GM12878 (cell line): Measurements from ENCODE around the gene ESYT2. TPM values are rescaled to one million over a fixed set of nuclear protein-coding genes. Genes with fewer than 3 reads are reported as not detected.

Experiments
- ATAC-seq: fragments of 200-7000 bp; cut with Tn5 transposase; 3 replicates; pipeline ENCODE4 v1.9.1; 2020; ENCODE audit warnings: mild to moderate bottlenecking, moderate library complexity
- BruUV-seq: library from RNA; stranded (reverse); fragments of 400-500 nt; replicated peaks from 2 replicates; lab custom pipeline; 2021; lab: Mats Ljungman, UMichigan
- CTCF ChIA-PET: fragments of 300-600 bp; sonication (Branson Sonifier 250); formaldehyde crosslinking; extraction: SDS; loops from one replicate; lab custom pipeline; 2021; ENCODE audit warnings: inconsistent platforms; lab: Yijun Ruan, JAX
- POLR2A ChIA-PET: fragments of 350-600 bp; formaldehyde crosslinking; extraction: SDS; loops from one replicate; lab custom pipeline; 2021; ENCODE audit warnings: inconsistent platforms; lab: Charles Lee
- RAD21 ChIA-PET: fragments of 300-600 bp; sonication (Branson Sonifier 250); formaldehyde crosslinking; loops from one replicate; lab custom pipeline; 2023; ENCODE audit warnings: antibody characterized with exemption; ENCODE audit not compliant: unreplicated experiment; lab: Charles Lee
- SMC1A ChIA-PET: fragments of 300-600 bp; sonication (Branson Sonifier 250); formaldehyde crosslinking; loops from one replicate; lab custom pipeline; 2023; ENCODE audit not compliant: unreplicated experiment, uncharacterized antibody; lab: Charles Lee
- DNase-seq: peaks from one replicate; pipeline ENCODE4 v3.0.0-alpha.2; 2011; ENCODE audit warnings: low read depth, low spot score
- FAIRE-seq: peaks from 3 replicates; lab custom pipeline; 2011; peaks lifted over from hg19 to GRCh38; lab: Jason Lieb, UNC
- H2AFZ ChIP-seq: 2 replicates; pipeline ENCODE4 v1.6.0; 2011; ENCODE audit warnings: low read depth, low read length, control low read depth; ENCODE audit not compliant: control insufficient read depth
- H3K27ac ChIP-seq: 2 replicates; pipeline ENCODE4 v1.5.1; 2011; ENCODE audit warnings: control low read depth; ENCODE audit not compliant: control insufficient read depth, insufficient read depth
- H3K27me3 ChIP-seq, 2 experiments: replicated peaks in 1 of 2; 2 replicates each; pipeline versions ENCODE4 v1.6.0 to v1.6.1; 2011; ENCODE audit warnings: low read length in 1 of 2; ENCODE audit not compliant: control insufficient read depth in 2 of 2, insufficient read depth in 2 of 2
- H3K36me3 ChIP-seq, 2 experiments: 2 replicates each; pipeline ENCODE4 v1.5.1; 2011; ENCODE audit warnings: low read length in 1 of 2; ENCODE audit not compliant: control insufficient read depth in 2 of 2, insufficient read depth in 2 of 2
- H3K4me1 ChIP-seq: 2 replicates; pipeline ENCODE4 v1.6.1; 2011; ENCODE audit warnings: mild to moderate bottlenecking, low read length, moderate library complexity, mixed read lengths; ENCODE audit not compliant: control insufficient read depth, insufficient read depth
- H3K4me2 ChIP-seq: 2 replicates; pipeline ENCODE4 v1.6.0; 2011; ENCODE audit warnings: control low read depth; ENCODE audit not compliant: control insufficient read depth, insufficient read depth
- H3K4me3 ChIP-seq: fragments of 200-600 bp; sonication (generic); 2 replicates; pipeline ENCODE4 v1.5.1; 2016
- H3K79me2 ChIP-seq: 2 replicates; pipeline ENCODE4 v1.6.0; 2011; ENCODE audit warnings: low read length; ENCODE audit not compliant: control insufficient read depth, insufficient read depth
- H3K9ac ChIP-seq: 2 replicates; pipeline ENCODE4 v1.8.0; 2011; ENCODE audit warnings: low read length, control low read depth, mixed read lengths; ENCODE audit not compliant: control insufficient read depth, insufficient read depth
- H3K9me3 ChIP-seq: replicated peaks from 3 replicates; pipeline ENCODE4 v1.5.1; 2011; ENCODE audit warnings: mild to moderate bottlenecking, low read length; ENCODE audit not compliant: control insufficient read depth, insufficient read depth
- H4K20me1 ChIP-seq: 2 replicates; pipeline ENCODE4 v1.6.0; 2011; ENCODE audit not compliant: control insufficient read depth, insufficient read depth
- BRCA1 ChIP-seq: IDR thresholded peaks from 2 replicates; pipeline ENCODE4 v1.6.1; 2011; ENCODE audit warnings: low read depth, low read length, improper control_type of control experiment
- GABPA ChIP-seq: IDR thresholded peaks from 2 replicates; pipeline ENCODE4 v1.6.1; 2014; ENCODE audit warnings: antibody characterized with exemption, low read depth, mild to moderate bottlenecking, inconsistent platforms
- KLF5 ChIP-seq: fragments of 450-650 bp; IDR thresholded peaks from 2 replicates; pipeline ENCODE4 v1.6.1; 2014; ENCODE audit warnings: mild to moderate bottlenecking; ENCODE audit not compliant: partially characterized antibody
- LARP7 ChIP-seq: fragments of 450-650 bp; IDR thresholded peaks from 2 replicates; pipeline ENCODE4 v1.6.1; 2017; ENCODE audit warnings: mild to moderate bottlenecking
- POLR2AphosphoS5 ChIP-seq: IDR thresholded peaks from 2 replicates; pipeline ENCODE4 v1.6.1; 2011; ENCODE audit warnings: mild to moderate bottlenecking, low read length, inconsistent platforms
- STAT3 ChIP-seq: IDR thresholded peaks from 2 replicates; pipeline ENCODE4 v1.6.1; 2011; ENCODE audit warnings: low read depth, low read length, improper control_type of control experiment
- TBL1XR1 ChIP-seq: IDR thresholded peaks from 2 replicates; pipeline ENCODE4 v1.6.1; 2012; ENCODE audit warnings: low read depth, low read length, improper control_type of control experiment
- YY1 ChIP-seq: IDR thresholded peaks from 2 replicates; pipeline ENCODE4 v1.6.1; 2011; ENCODE audit warnings: low read depth, mild to moderate bottlenecking, low read length
- WGBS: methylation state at CpG from one replicate; pipeline ENCODE4 v1.1.6; 2016; ENCODE audit warnings: low lambda C conversion rate; ENCODE audit not compliant: insufficient replicate concordance, insufficient coverage; ENCODE audit errors: missing lambda C conversion rate; 5-methylcytosine and 5-hydroxymethylcytosine counted together
- in situ Hi-C: fragments of 300-500 bp; cut with MboI; formaldehyde crosslinking; loops from 9 replicates; pipeline ENCODE4 v1.14.3; 2018; ENCODE audit warnings: mixed read lengths
- intact Hi-C: fragments of 100-400 bp; cut with micrococcal nuclease; formaldehyde crosslinking; loops from one replicate; pipeline ENCODE4 v1.14.2; 2022; ENCODE audit not compliant: unreplicated experiment
- polyA plus RNA-seq, 11 experiments: library from polyadenylated mRNA; depleted of rRNA in 4 of 11; unstranded in 6 of 11; stranded (reverse) in 5 of 11; fragments of >200 nt; fragmentation: Nextera tagmentation in 4 of 11; fragmentation: Illumina TruSeq in 1 of 11; extraction: Ambion mirVana in 4 of 11; extraction: Trizol in 1 of 11; gene quantifications; 1 replicate in 1 of 11; 2 replicates in 10 of 11; pipeline versions ENCODE4 v1.2.1 to v1.2.3, GENCODE V29; 2011 to 2016; ENCODE audit warnings: inconsistent platforms in 2 of 11, missing spikeins in 2 of 11, low read depth in 1 of 11
- total RNA-seq, 4 experiments: library from RNA; depleted of rRNA in 3 of 4; stranded (reverse); fragments of >200 nt in 3 of 4; fragmentation: Illumina TruSeq in 1 of 4; extraction: Trizol in 1 of 4; gene quantifications; 2 replicates each; pipeline versions ENCODE4 v1.2.1 to v1.2.3, GENCODE V29; 2013 to 2021
- TF ChIP-seq, protein P1 (sequence below): fragments of 150-350 bp; IDR thresholded peaks from 2 replicates; pipeline ENCODE4 v1.6.1; 2014; ENCODE audit warnings: mild to moderate bottlenecking, low read depth, low read length
- TF ChIP-seq, protein P2 (sequence below): fragments of 450-650 bp; IDR thresholded peaks from 2 replicates; pipeline ENCODE4 v1.6.1; 2017; ENCODE audit warnings: low read depth, mild to moderate bottlenecking, moderate library complexity

The ESYT2 gene
- total and polyA plus RNA-seq, 10 of the 15 experiments (the other 5 are each of a cell fraction or from before 2014, with no cell fraction given), result 1.9 to 44.6 (median 21.4) TPM

DNA sequence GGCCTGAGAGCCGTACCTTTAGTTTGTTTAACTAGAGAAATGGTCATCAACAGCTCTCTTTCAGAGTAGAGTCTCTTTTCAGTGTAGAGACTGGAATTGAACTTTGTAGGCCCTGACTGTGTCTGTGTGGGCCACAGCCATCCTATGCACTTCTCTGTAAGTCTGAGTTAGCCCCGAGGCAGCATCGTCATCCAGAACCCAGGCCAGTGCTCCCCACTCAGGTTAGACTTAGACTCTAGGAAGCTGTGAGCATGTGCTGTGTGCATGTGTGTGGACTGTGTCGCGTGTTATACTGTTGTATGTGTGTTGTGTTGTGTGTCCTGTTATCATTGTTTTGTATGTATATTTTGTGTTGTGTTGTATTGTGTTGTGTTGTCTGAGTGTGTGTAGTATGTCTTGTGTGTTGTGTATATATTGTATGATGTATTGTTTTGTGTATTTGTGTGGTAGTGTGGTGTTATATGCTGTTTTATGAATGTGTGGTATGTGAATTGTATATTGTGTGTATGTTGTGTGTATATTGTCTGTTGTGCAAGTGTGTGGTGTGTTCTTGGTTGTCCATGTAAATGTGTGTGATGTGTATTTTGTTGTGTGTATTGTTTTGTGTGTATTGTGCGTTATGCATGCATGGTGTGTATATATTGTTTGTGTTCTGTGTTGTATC lies 106.6 kb downstream of the ESYT2 start:
- intact Hi-C loops, result no loop called here
- WGBS, result 94% methylated on average over 6 of the region's 6 CpGs
- Histone ChIP-seq H3K4me1 (no peaks in the 10 kb centered on the region), H3K9me3 (no peaks in the 10 kb centered on the region), H3K9ac (no peak overlapping the region), H3K4me3 (no peak overlapping the region), H3K79me2 (no peaks in the 10 kb centered on the region), H4K20me1 (no peaks in the 10 kb centered on the region), H3K36me3 (no peaks in the 10 kb centered on the region), H3K27me3 (no peaks in the 10 kb centered on the region), H2AFZ (no peak overlapping the region)
- ChIA-PET SMC1A (no interaction called here), CTCF (interaction anchor here (0.8 kb wide), 1 partner anchor 10 kb away, joined by 3 read pairs; no protein-coding TSS in a partner anchor), POLR2A (interaction anchor here (1.2 kb wide), 1 partner anchor 18 kb away, joined by 3 read pairs; the partner anchor contains the start of gene NCAPG2), RAD21 (no interaction called here)
- DNase-seq (no peak), FAIRE-seq (no peak), ATAC-seq (no peak)
- in situ Hi-C loops, result no loop called here
- BruUV-seq, result no TSS peak
- TF ChIP-seq POLR2AphosphoS5, result no peak
- TF ChIP-seq, protein P1, sequence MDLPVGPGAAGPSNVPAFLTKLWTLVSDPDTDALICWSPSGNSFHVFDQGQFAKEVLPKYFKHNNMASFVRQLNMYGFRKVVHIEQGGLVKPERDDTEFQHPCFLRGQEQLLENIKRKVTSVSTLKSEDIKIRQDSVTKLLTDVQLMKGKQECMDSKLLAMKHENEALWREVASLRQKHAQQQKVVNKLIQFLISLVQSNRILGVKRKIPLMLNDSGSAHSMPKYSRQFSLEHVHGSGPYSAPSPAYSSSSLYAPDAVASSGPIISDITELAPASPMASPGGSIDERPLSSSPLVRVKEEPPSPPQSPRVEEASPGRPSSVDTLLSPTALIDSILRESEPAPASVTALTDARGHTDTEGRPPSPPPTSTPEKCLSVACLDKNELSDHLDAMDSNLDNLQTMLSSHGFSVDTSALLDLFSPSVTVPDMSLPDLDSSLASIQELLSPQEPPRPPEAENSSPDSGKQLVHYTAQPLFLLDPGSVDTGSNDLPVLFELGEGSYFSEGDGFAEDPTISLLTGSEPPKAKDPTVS, result no peak
- TF ChIP-seq, protein P2, sequence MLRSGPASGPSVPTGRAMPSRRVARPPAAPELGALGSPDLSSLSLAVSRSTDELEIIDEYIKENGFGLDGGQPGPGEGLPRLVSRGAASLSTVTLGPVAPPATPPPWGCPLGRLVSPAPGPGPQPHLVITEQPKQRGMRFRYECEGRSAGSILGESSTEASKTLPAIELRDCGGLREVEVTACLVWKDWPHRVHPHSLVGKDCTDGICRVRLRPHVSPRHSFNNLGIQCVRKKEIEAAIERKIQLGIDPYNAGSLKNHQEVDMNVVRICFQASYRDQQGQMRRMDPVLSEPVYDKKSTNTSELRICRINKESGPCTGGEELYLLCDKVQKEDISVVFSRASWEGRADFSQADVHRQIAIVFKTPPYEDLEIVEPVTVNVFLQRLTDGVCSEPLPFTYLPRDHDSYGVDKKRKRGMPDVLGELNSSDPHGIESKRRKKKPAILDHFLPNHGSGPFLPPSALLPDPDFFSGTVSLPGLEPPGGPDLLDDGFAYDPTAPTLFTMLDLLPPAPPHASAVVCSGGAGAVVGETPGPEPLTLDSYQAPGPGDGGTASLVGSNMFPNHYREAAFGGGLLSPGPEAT, result no peak
- no peak for TF ChIP-seq STAT3
- no peak for TF ChIP-seq BRCA1
- TF ChIP-seq LARP7, result no peak
- no peak for TF ChIP-seq KLF5
- TF ChIP-seq GABPA, result no peak
- no peak for TF ChIP-seq TBL1XR1
- TF ChIP-seq YY1, result no peak
- TF ChIP-seq, all 136 proteins: peak for 0
- no peak overlapping the region for H3K27ac ChIP-seq
- H3K4me2 ChIP-seq, result no peak overlapping the region
